Activated CD8-positive, alpha-beta T cell treated with anti-CD3 and anti-CD28 coated beads, Interleukin-2, amount 10 ng/mL, durations not matched to agents 7 days and 5 days (primary cell): ENCODE measurements around the gene SLCO3A1. TPM values are rescaled to one million over a fixed set of nuclear protein-coding genes. Genes with fewer than 3 reads are reported as not detected.

Experiments used
- ATAC-seq: fragments of 150-1000 bp; cut with Tn5 transposase; one replicate; pipeline ENCODE4 v1.10.0; 2021; ENCODE audit warnings: moderate library complexity
- CTCF ChIA-PET: fragments of 350-600 bp; sonication (Branson Sonifier 250); formaldehyde crosslinking; loops from one replicate; lab custom pipeline; 2021; ENCODE audit warnings: antibody characterized with exemption; lab: Charles Lee
- POLR2A ChIA-PET: fragments of 350-600 bp; sonication (Branson Sonifier 250); formaldehyde crosslinking; loops from one replicate; lab custom pipeline; 2021; ENCODE audit warnings: antibody characterized with exemption; lab: Charles Lee
- DNase-seq: peaks from one replicate; pipeline ENCODE4 v3.0.0-alpha.2; 2020
- H3K27ac Mint-ChIP-seq: one replicate; pipeline ENCODE4 v1.8.0; 2021; ENCODE audit warnings: mild to moderate bottlenecking, mixed read lengths
- H3K27me3 Mint-ChIP-seq: one replicate; pipeline ENCODE4 v1.8.0; 2021; ENCODE audit warnings: low read depth, mixed read lengths
- H3K36me3 Mint-ChIP-seq: one replicate; pipeline ENCODE4 v1.8.0; 2021; ENCODE audit warnings: low read depth, mixed read lengths
- H3K4me1 Mint-ChIP-seq: one replicate; pipeline ENCODE4 v1.8.0; 2021; ENCODE audit warnings: low read depth, mixed read lengths
- H3K4me3 Mint-ChIP-seq: one replicate; pipeline ENCODE4 v1.8.0; 2021; ENCODE audit warnings: mild to moderate bottlenecking, mixed read lengths
- H3K9me3 Mint-ChIP-seq: one replicate; pipeline ENCODE4 v1.8.0; 2022; ENCODE audit warnings: mixed read lengths; ENCODE audit not compliant: insufficient read depth
- total RNA-seq, 2 experiments: library from RNA; stranded (reverse); gene quantifications; one replicate each; pipeline ENCODE4 v1.2.3, GENCODE V29; 2021

Gene SLCO3A1
- total RNA-seq, 2 experiments from 2014 or later: 29.3 to 32.7 TPM

DNA sequence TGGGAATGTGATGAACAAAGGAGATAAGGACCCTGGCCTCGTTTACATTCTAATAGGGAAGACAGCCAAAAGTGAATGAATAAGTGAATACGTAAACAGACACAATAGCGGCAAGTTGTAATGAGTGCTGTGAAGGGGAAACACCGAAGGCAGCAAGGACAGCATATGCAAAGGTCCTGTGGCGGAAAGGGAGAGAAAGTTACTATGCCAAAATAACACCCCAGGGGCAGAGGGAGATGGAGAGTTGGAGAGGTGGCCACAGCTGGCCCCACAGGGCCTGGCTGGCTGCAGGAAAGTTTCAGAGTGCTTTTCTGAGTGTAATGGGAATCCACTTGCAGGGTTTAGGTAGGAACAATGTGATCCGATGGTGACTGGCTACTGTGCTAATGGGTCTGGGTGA, 91.9 kb downstream of the SLCO3A1 start:
- CTCF ChIA-PET: no interaction called here
- DNase-seq (no peak), ATAC-seq (no peak)
- Mint-ChIP-seq H3K27me3 (peaks cover 7% of the 10 kb centered on the region), H3K9me3 (no peaks in the 10 kb centered on the region), H3K36me3 (no peaks in the 10 kb centered on the region), H3K4me1 (peaks cover 23% of the 10 kb centered on the region), H3K4me3 (no peak overlapping the region), H3K27ac (no peak overlapping the region)
- POLR2A ChIA-PET: no interaction called here

GRCh38 chr15:91946075-91946474, 92.6 kb downstream of the SLCO3A1 start:
- Mint-ChIP-seq H3K27ac (no peak overlapping the region), H3K27me3 (peaks cover 7% of the 10 kb centered on the region), H3K4me3 (no peak overlapping the region), H3K9me3 (no peaks in the 10 kb centered on the region), H3K36me3 (no peaks in the 10 kb centered on the region), H3K4me1 (peaks cover 26% of the 10 kb centered on the region)
- CTCF ChIA-PET: no interaction called here
- no peak for DNase-seq
- POLR2A ChIA-PET: no interaction called here
- ATAC-seq: no peak

DNA sequence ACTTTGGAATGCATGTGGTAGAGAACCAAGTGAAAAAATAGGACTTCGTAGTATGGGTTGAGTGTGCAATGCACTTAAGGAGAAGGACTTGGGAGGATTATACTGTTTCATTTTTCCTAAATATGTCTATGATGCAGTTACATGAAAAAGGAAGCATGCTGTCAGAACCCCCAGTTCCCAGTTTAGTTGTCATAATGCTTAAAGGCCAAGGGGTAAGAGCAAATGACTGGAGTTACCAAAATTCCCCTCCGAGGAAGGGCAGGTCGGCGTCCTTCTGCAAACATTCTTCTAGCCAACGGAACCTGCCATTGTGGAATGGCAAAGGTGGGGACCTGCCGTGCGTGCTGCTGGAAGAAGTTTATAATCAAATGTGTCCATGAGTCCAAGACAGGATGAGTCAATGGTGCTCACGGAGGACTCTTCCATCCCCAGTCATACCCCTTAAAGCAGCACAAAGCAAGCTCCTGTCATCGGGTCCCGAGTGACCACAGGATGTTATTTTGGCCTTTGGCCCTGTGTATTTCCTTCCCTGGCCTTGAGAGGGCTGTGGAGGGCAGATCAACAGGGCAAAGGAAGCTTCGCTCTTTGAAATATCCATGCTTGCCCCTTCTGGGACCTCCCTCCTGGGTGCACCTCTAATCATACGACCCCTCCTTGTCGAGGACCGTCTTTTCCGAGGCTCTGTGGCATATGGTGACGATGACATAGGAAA, 93.2 kb downstream of the SLCO3A1 start:
- no peak for DNase-seq
- CTCF ChIA-PET: interaction anchor here (1.4 kb wide), 1 partner anchor 241 kb away, joined by 5 read pairs; no protein-coding TSS in a partner anchor
- POLR2A ChIA-PET: no interaction called here
- Mint-ChIP-seq H3K27ac (no peak overlapping the region), H3K9me3 (no peaks in the 10 kb centered on the region), H3K4me1 (peaks cover 27% of the 10 kb centered on the region), H3K27me3 (peaks cover 7% of the 10 kb centered on the region), H3K4me3 (no peak overlapping the region), H3K36me3 (no peaks in the 10 kb centered on the region)
- no peak for ATAC-seq

GRCh38 chr15:91947293-91947679, 93.8 kb downstream of the SLCO3A1 start:
- Mint-ChIP-seq H3K27ac (no peak overlapping the region), H3K36me3 (no peaks in the 10 kb centered on the region), H3K9me3 (no peaks in the 10 kb centered on the region), H3K27me3 (peaks cover 7% of the 10 kb centered on the region), H3K4me1 (peaks cover 25% of the 10 kb centered on the region), H3K4me3 (no peak overlapping the region)
- CTCF ChIA-PET: interaction anchor here (1.4 kb wide), 1 partner anchor 241 kb away, joined by 5 read pairs; no protein-coding TSS in a partner anchor
- ATAC-seq (no peak), DNase-seq (no peak)
- POLR2A ChIA-PET: no interaction called here

GRCh38 chr15:91947683-91948608, 94.4 kb downstream of the SLCO3A1 start:
- POLR2A ChIA-PET: no interaction called here
- H3K36me3 Mint-ChIP-seq: no peaks in the 10 kb centered on the region
- H3K27me3 Mint-ChIP-seq: peaks cover 7% of the 10 kb centered on the region
- H3K4me3 Mint-ChIP-seq: no peak overlapping the region
- peaks cover 19% of the 10 kb centered on the region for H3K4me1 Mint-ChIP-seq
- ATAC-seq (no peak), DNase-seq (no peak)
- CTCF ChIA-PET: interaction anchor here (1.4 kb wide), 1 partner anchor 242 kb away, joined by 5 read pairs; no protein-coding TSS in a partner anchor
- no peaks in the 10 kb centered on the region for H3K9me3 Mint-ChIP-seq
- H3K27ac Mint-ChIP-seq: no peak overlapping the region

DNA sequence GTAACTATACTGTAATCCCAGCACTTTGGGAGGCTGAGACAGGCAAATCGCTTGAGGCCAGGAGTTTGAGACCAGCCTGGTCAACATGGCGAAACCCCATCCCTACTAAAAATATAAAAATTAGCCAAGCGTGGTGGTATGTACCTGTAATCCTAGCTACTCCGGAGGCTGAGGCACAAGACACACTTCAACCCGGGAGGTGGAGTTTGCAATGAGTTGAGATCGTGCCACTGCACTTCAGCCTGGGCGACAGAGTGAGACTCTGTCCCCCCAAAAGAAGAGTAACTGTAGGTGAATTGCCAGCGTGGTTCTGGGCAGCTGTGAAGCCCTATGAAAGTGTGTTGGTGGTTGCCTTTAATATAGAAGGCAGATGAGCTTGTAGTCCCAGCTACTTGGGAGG, 95.9 kb downstream of the SLCO3A1 start:
- no peak overlapping the region for H3K27ac Mint-ChIP-seq

DNA sequence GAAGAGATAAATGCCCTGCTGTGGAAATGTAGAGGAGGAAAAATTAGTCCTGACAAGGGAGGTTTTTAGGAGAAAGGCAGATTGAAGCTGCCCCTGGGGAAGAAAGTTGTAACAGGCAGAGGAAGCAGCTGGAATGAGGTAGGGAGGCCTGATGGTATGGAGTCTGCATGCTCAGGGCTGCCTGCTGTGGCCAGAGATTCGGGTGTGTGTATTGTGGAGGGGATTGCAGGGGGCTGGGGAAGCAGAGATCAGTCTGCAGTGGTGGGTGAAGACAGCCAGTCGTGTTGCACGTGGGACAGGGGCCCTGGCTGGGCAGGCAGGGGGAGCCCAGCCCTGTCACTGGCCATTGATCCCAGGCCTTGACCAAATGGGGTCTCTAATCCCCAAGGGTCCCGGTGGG, 96.5 kb downstream of the SLCO3A1 start:
- Mint-ChIP-seq H3K36me3 (no peaks in the 10 kb centered on the region), H3K9me3 (no peaks in the 10 kb centered on the region), H3K27me3 (peaks cover 7% of the 10 kb centered on the region), H3K27ac (no peak overlapping the region), H3K4me3 (no peak overlapping the region), H3K4me1 (peaks cover 23% of the 10 kb centered on the region)
- no peak for DNase-seq
- ATAC-seq: no peak
- ChIA-PET CTCF (no interaction called here), POLR2A (no interaction called here)

More for the DNA sequence above, 95.9 kb downstream of the SLCO3A1 start:
- DNase-seq (no peak), ATAC-seq (no peak)
- POLR2A ChIA-PET: no interaction called here
- Mint-ChIP-seq H3K27me3 (peaks cover 7% of the 10 kb centered on the region), H3K4me1 (peaks cover 18% of the 10 kb centered on the region), H3K36me3 (no peaks in the 10 kb centered on the region), H3K4me3 (no peak overlapping the region), H3K9me3 (no peaks in the 10 kb centered on the region)
- CTCF ChIA-PET: no interaction called here

GRCh38 chr15:91950631-91951329, 97.3 kb downstream of the SLCO3A1 start:
- ChIA-PET POLR2A (interaction anchor here (0.6 kb wide), 1 partner anchor 363 kb away, joined by 3 read pairs; no protein-coding TSS in a partner anchor), CTCF (no interaction called here)
- no peak overlapping the region for H3K4me3 Mint-ChIP-seq
- peaks cover 5% of the 10 kb centered on the region for H3K27me3 Mint-ChIP-seq
- no peaks in the 10 kb centered on the region for H3K36me3 Mint-ChIP-seq
- peaks cover 23% of the 10 kb centered on the region for H3K4me1 Mint-ChIP-seq
- DNase-seq: no peak
- ATAC-seq: no peak
- H3K9me3 Mint-ChIP-seq: no peaks in the 10 kb centered on the region
- no peak overlapping the region for H3K27ac Mint-ChIP-seq

DNA sequence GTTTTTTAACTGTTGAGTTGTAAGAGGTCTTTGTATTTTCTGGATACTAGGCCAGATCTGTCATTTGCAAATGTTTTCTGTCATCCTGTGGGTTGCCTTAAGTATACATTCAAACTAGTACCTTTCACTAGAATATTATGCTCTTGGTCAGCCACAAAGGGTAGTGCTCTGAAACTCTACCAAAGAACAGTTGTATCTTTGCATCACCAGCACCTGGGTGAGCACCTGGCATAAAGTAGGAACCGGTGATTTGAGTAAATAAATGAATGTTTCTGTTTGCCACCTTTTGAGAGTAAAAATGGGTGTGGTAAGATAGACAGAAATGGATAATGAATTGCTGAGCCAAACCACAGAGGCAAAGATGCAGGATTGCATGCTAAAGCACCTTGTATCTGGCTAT, 98.7 kb downstream of the SLCO3A1 start:
- DNase-seq (no peak), ATAC-seq (no peak)
- Mint-ChIP-seq H3K27me3 (peaks cover 1% of the 10 kb centered on the region), H3K9me3 (no peaks in the 10 kb centered on the region), H3K27ac (no peak overlapping the region), H3K36me3 (no peaks in the 10 kb centered on the region), H3K4me3 (no peak overlapping the region), H3K4me1 (peaks cover 21% of the 10 kb centered on the region)
- ChIA-PET CTCF (no interaction called here), POLR2A (no interaction called here)

DNA sequence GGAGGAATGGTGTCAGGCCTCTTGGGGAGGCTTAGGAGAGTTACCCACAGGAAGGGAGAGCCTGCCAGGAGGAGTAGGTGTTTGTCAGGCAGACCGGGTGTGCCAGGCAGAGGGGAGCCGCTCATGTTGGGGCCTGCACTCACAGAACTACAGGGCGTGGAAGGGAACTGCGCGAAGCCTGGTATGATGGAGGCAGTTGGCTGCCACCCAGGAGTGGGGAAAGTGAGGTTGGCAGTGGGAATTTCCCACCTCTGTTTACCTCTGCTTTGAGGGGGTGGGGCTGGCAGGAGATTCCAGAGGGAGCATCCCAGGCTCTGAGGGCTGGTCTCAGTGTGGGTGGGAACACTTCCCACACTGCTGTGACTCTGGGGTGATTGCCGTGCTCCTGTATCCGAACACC, 99.9 kb downstream of the SLCO3A1 start:
- CTCF ChIA-PET: no interaction called here
- H3K27ac Mint-ChIP-seq: no peak overlapping the region
- no peak overlapping the region for H3K4me3 Mint-ChIP-seq
- ATAC-seq (no peak), DNase-seq (no peak)
- H3K36me3 Mint-ChIP-seq: no peaks in the 10 kb centered on the region
- H3K4me1 Mint-ChIP-seq: peaks cover 19% of the 10 kb centered on the region
- POLR2A ChIA-PET: no interaction called here
- no peaks in the 10 kb centered on the region for H3K9me3 Mint-ChIP-seq
- H3K27me3 Mint-ChIP-seq: no peaks in the 10 kb centered on the region

DNA sequence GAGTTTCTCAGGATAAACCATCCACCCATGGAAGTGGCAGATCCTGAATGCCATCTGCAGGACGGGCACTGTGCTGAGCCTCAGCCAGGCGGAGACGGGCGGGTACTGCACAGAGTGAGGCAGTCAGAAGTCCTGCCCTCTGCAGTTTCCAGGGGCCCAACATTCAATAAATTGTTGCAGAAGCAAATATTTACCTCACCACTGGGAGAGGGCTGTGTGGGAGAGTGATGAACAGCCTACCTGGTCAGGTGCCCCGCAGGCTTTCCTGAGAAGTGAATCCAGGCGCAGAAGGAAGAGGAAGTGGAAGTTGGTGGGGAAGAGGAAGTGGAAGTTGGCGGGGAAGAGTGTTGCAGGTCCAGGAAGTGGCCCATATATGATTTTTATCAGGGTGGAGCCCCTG, 100.8 kb downstream of the SLCO3A1 start:
- no peak overlapping the region for H3K27ac Mint-ChIP-seq
- no peaks in the 10 kb centered on the region for H3K9me3 Mint-ChIP-seq
- ATAC-seq (no peak), DNase-seq (no peak)
- no peaks in the 10 kb centered on the region for H3K27me3 Mint-ChIP-seq
- H3K4me1 Mint-ChIP-seq: peaks cover 19% of the 10 kb centered on the region
- no peaks in the 10 kb centered on the region for H3K36me3 Mint-ChIP-seq
- no peak overlapping the region for H3K4me3 Mint-ChIP-seq
- ChIA-PET POLR2A (no interaction called here), CTCF (no interaction called here)
